Neuronal stem cell (in vitro differentiated cells): ENCODE measurements around the gene TRPV4.
A peak's percentile ranks its signal among the peaks of the same experiment; 100 is the strongest.

Source experiments
- DNase-seq: peaks from one replicate; pipeline ENCODE4 v3.0.0-alpha.2; 2013; ENCODE audit warnings: low spot score
- H2AFZ ChIP-seq: one replicate; pipeline ENCODE4 v1.6.1; 2013; ENCODE audit warnings: mild to moderate bottlenecking, low read length, inconsistent platforms
- H2AK5ac ChIP-seq: 2 replicates; pipeline ENCODE4 v1.6.1; 2013; ENCODE audit warnings: low read depth, mild to moderate bottlenecking, inconsistent platforms, low read length, moderate library complexity, mixed read lengths
- H2BK120ac ChIP-seq: 2 replicates; pipeline ENCODE4 v1.6.1; 2013; ENCODE audit warnings: low read depth, mild to moderate bottlenecking, inconsistent platforms, low read length, moderate library complexity, mixed read lengths
- H2BK12ac ChIP-seq: one replicate; pipeline ENCODE4 v1.6.1; 2013; ENCODE audit warnings: low read length, inconsistent platforms
- H2BK15ac ChIP-seq: 2 replicates; pipeline ENCODE4 v1.6.1; 2013; ENCODE audit warnings: mild to moderate bottlenecking, low read length, inconsistent platforms, mixed read lengths
- H2BK5ac ChIP-seq: one replicate; pipeline ENCODE4 v1.6.1; 2013; ENCODE audit warnings: inconsistent platforms, mild to moderate bottlenecking, low read length, moderate library complexity
- H3K14ac ChIP-seq: one replicate; pipeline ENCODE4 v1.6.1; 2013; ENCODE audit warnings: low read length, inconsistent platforms
- H3K18ac ChIP-seq: 2 replicates; pipeline ENCODE4 v1.6.1; 2013; ENCODE audit warnings: low read length, inconsistent platforms
- H3K23ac ChIP-seq: 2 replicates; pipeline ENCODE4 v1.6.1; 2013; ENCODE audit warnings: low read depth, mild to moderate bottlenecking, mixed read lengths, low read length, inconsistent platforms; ENCODE audit not compliant: poor library complexity
- H3K27ac ChIP-seq: replicated peaks from 3 replicates; pipeline ENCODE4 v1.5.1; 2013; ENCODE audit warnings: low read length, inconsistent platforms
- H3K27me3 ChIP-seq, 3 experiments: 2 replicates each; pipeline ENCODE4 v1.6.1; 2013; ENCODE audit warnings: low read length in 3 of 3, mild to moderate bottlenecking in 2 of 3, inconsistent platforms in 1 of 3, low read depth in 1 of 3, mixed read lengths in 1 of 3, moderate library complexity in 1 of 3; ENCODE audit not compliant: control insufficient read depth in 3 of 3, insufficient read depth in 3 of 3
- H3K36me3 ChIP-seq, 2 donors: replicated peaks in 1 of 2; 2 replicates each; pipeline ENCODE4 v1.6.1; 2013; ENCODE audit warnings: low read length in 2 of 2; ENCODE audit not compliant: control insufficient read depth in 2 of 2, insufficient read depth in 2 of 2
- H3K4ac ChIP-seq: 2 replicates; pipeline ENCODE4 v1.6.1; 2013; ENCODE audit warnings: inconsistent platforms, mild to moderate bottlenecking, low read length, moderate library complexity
- H3K4me1 ChIP-seq, 2 donors: 1 replicate in 1 of 2; 2 replicates in 1 of 2; pipeline ENCODE4 v1.6.1; 2013; ENCODE audit warnings: low read length in 2 of 2, low read depth in 1 of 2; ENCODE audit not compliant: control insufficient read depth in 2 of 2, insufficient read depth in 1 of 2
- H3K4me2 ChIP-seq: one replicate; pipeline ENCODE4 v1.6.1; 2013; ENCODE audit warnings: mild to moderate bottlenecking, low read length, inconsistent platforms; ENCODE audit not compliant: insufficient read depth, poor library complexity, severe bottlenecking
- H3K4me3 ChIP-seq, 2 donors: 2 replicates each; pipeline ENCODE4 v1.5.1; 2013; ENCODE audit warnings: low read length in 2 of 2, mild to moderate bottlenecking in 2 of 2, inconsistent platforms in 1 of 2, moderate library complexity in 1 of 2
- H3K79me1 ChIP-seq: one replicate; pipeline ENCODE4 v1.6.1; 2013; ENCODE audit warnings: low read depth, mild to moderate bottlenecking, inconsistent platforms, low read length, moderate library complexity
- H3K9ac ChIP-seq: one replicate; pipeline ENCODE4 v1.6.1; 2013; ENCODE audit warnings: mild to moderate bottlenecking, low read depth, low read length, inconsistent platforms; ENCODE audit not compliant: poor library complexity
- H3K9me3 ChIP-seq, 2 donors: replicated peaks in 1 of 2; 2 replicates each; pipeline versions ENCODE3 to v1.6.1; 2013; ENCODE audit warnings: low read length in 2 of 2, mild to moderate bottlenecking in 2 of 2, inconsistent platforms in 1 of 2, low read depth in 1 of 2, mixed read lengths in 1 of 2, moderate library complexity in 1 of 2; ENCODE audit not compliant: control insufficient read depth in 2 of 2, insufficient read depth in 1 of 2
- H4K8ac ChIP-seq: one replicate; pipeline ENCODE4 v1.6.1; 2013; ENCODE audit warnings: low read depth, mild to moderate bottlenecking, inconsistent platforms, low read length, moderate library complexity
- H4K91ac ChIP-seq: one replicate; pipeline ENCODE4 v1.6.1; 2013; ENCODE audit warnings: low read length, low read depth, mild to moderate bottlenecking, inconsistent platforms; ENCODE audit not compliant: poor library complexity
- WGBS, 2 donors: extraction: QIAGEN DNeasy Blood & Tissue Kit; methylation state at CpG; one replicate each; pipeline ENCODE4 v1.1.7; 2013; ENCODE audit warnings: missing lambda C conversion rate in 2 of 2, mixed read lengths in 1 of 2; ENCODE audit not compliant: insufficient read length in 2 of 2, insufficient replicate concordance in 1 of 2; ENCODE audit errors: extremely low coverage in 2 of 2; 5-methylcytosine and 5-hydroxymethylcytosine counted together

TRPV4 gene

DNA sequence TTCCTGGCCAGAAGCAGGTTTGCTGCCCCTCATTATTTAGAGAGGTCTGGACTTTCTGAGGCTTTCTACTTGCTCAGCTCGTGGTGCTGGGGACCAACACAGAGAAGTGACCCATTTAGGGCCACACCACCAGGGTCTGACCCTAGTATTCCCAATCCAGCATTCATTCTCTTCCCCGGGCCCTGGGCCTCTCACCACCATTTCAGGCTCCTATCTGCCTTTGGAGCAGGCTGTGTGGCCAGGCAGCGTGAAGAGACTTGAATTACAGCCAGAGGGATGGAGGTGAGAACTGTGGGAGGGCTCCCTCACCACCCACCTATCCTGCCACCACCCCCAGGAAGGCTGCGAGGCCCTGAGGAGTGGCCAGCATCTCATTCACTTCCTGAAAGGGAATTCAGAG, 95.0 kb downstream of the TRPV4 start:
- no peak overlapping the region for H3K9ac ChIP-seq
- H4K91ac ChIP-seq = no peak overlapping the region
- no peak overlapping the region for H3K18ac ChIP-seq
- no peak overlapping the region for H4K8ac ChIP-seq
- no peaks in the 10 kb centered on the region for H3K36me3 ChIP-seq
- H2BK5ac ChIP-seq = no peak overlapping the region
- DNase-seq = no peak
- peak overlapping the region; percentile 11 for H2AK5ac ChIP-seq
- no peak overlapping the region for H3K14ac ChIP-seq
- no peak overlapping the region for H3K23ac ChIP-seq
- no peak overlapping the region for H3K4me3 ChIP-seq
- no peak overlapping the region for H3K4me2 ChIP-seq
- H3K27ac ChIP-seq = no peak overlapping the region
- H3K27me3 ChIP-seq = peaks cover 0 to 11% (median 0%) of the 10 kb centered on the region in 3 experiments
- H3K4me1 ChIP-seq = peaks cover 11 to 35% of the 10 kb centered on the region in 2 donors
- no peak overlapping the region for H2BK120ac ChIP-seq
- H2BK12ac ChIP-seq = no peak overlapping the region
- no peak overlapping the region for H2AFZ ChIP-seq
- no peaks in the 10 kb centered on the region for H3K9me3 ChIP-seq
- no CpG with 5 or more reads among the region's 4 CpGs for WGBS, 2 donors
- H3K4ac ChIP-seq = no peak overlapping the region
- peaks cover 10% of the 10 kb centered on the region for H3K79me1 ChIP-seq
- no peak overlapping the region for H2BK15ac ChIP-seq

DNA sequence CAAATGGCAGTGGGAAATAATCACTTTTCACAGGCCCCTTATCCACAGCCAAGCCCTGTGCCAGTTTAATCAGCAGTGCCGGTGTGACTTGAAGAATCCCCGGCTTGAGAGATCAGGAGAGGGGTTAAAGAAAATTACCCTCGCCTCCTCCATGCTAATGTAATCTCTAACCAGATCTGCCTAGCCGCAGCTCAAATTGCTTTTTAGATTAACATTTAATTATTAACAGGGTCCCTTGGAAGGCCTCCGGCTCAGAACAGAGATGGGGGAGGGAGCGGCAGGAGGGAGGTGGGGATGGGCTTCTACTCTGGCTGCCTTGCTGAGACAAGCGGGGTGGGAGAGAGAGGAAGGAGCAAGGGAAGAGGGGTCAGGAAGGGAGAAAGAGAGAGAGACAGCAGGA, 95.6 kb downstream of the TRPV4 start:
- H3K4me2 ChIP-seq = no peak overlapping the region
- H2BK12ac ChIP-seq = no peak overlapping the region
- no peak overlapping the region for H3K4ac ChIP-seq
- H4K91ac ChIP-seq = no peak overlapping the region
- H3K27ac ChIP-seq = no peak overlapping the region
- WGBS, 2 donors = no CpG with 5 or more reads among the region's 7 CpGs
- H2BK120ac ChIP-seq = no peak overlapping the region
- H3K79me1 ChIP-seq = peaks cover 10% of the 10 kb centered on the region
- H3K18ac ChIP-seq = no peak overlapping the region
- no peak overlapping the region for H3K14ac ChIP-seq
- no peak overlapping the region for H2BK5ac ChIP-seq
- no peak overlapping the region for H3K23ac ChIP-seq
- no peak overlapping the region for H2AFZ ChIP-seq
- DNase-seq = no peak
- no peak overlapping the region for H4K8ac ChIP-seq
- H2BK15ac ChIP-seq = no peak overlapping the region
- peaks cover 0 to 15% (median 0%) of the 10 kb centered on the region in 3 experiments for H3K27me3 ChIP-seq
- peaks cover 14 to 35% of the 10 kb centered on the region in 2 donors for H3K4me1 ChIP-seq
- no peak overlapping the region for H3K4me3 ChIP-seq
- H2AK5ac ChIP-seq = no peak overlapping the region
- no peak overlapping the region for H3K9ac ChIP-seq
- H3K9me3 ChIP-seq = no peaks in the 10 kb centered on the region
- no peaks in the 10 kb centered on the region for H3K36me3 ChIP-seq

DNA sequence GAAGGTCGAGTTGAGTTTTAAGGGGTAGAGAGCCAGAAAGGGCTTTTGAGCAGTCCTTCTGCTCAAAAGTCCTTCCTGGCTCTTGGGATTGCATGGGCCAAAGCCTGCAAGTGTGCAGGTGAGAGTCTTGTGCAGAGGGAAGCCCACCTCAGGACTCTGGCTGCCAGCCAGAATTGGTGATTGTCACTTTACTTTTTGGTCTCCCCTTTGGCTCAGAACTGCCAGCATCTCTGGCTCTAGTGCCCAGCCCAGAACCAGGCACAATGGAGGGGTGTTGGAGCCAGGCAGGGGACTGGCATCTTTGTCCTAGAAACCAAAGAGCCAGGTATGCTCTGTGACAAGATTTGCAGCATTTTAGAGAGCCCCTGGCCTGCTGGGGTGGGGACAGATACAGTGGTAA, 96.1 kb downstream of the TRPV4 start:
- no peak overlapping the region for H3K4ac ChIP-seq
- H3K4me1 ChIP-seq = peaks cover 16 to 38% of the 10 kb centered on the region in 2 donors
- H3K4me2 ChIP-seq = no peak overlapping the region
- H2BK12ac ChIP-seq = no peak overlapping the region
- H3K27me3 ChIP-seq = peaks cover 0 to 16% (median 0%) of the 10 kb centered on the region in 3 experiments
- no peak overlapping the region for H3K14ac ChIP-seq
- no peak overlapping the region for H2BK5ac ChIP-seq
- H3K4me3 ChIP-seq = no peak overlapping the region
- no peak overlapping the region for H4K91ac ChIP-seq
- H4K8ac ChIP-seq = no peak overlapping the region
- no CpG with 5 or more reads among the region's 1 CpG for WGBS, 2 donors
- no peak overlapping the region for H2BK15ac ChIP-seq
- no peak overlapping the region for H2BK120ac ChIP-seq
- no peak overlapping the region for H3K23ac ChIP-seq
- H3K9me3 ChIP-seq = no peaks in the 10 kb centered on the region
- no peak overlapping the region for H2AFZ ChIP-seq
- H3K18ac ChIP-seq = no peak overlapping the region
- no peak overlapping the region for H2AK5ac ChIP-seq
- H3K36me3 ChIP-seq = no peaks in the 10 kb centered on the region
- peaks cover 10% of the 10 kb centered on the region for H3K79me1 ChIP-seq
- no peak for DNase-seq
- H3K27ac ChIP-seq = no peak overlapping the region
- H3K9ac ChIP-seq = no peak overlapping the region

DNA sequence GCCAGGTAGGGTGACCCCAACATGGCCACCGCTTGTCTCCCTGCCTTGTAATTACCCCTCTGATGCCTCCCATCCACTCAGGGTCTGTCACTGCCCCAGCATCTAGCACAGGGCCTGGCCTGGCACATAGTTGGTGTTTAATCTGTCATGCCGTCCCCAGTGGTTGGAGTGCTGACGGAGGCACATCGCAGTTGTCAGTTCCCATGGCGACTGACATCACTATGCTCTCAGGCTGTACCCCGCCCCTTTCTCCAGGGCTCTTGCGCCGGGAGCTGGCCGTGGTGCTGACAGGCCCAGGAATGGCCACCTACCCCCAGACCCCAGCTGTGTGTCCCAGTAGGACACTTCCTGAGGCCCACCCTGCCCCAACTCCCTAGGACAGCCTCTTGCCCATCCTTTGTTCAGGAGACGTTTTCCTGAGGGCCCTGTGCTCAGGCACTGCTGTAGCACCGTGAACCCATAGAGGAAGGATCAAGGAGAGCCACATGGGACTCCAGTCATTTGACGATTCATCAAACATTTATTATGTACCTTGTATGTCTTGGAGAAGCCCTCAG, 96.6 kb downstream of the TRPV4 start:
- Histone ChIP-seq H3K4ac (no peak overlapping the region), H3K4me2 (no peak overlapping the region), H4K8ac (no peak overlapping the region), H3K4me3 (no peak overlapping the region), H2AFZ (no peak overlapping the region), H2BK12ac (no peak overlapping the region), H3K9ac (no peak overlapping the region), H3K27ac (no peak overlapping the region), H3K18ac (peak overlapping the region; percentile 3), H3K27me3 (peaks cover 0 to 20% (median 0%) of the 10 kb centered on the region in 3 experiments), H2BK5ac (no peak overlapping the region), H2BK15ac (no peak overlapping the region), H3K9me3 (no peaks in the 10 kb centered on the region), H2BK120ac (no peak overlapping the region), H3K14ac (no peak overlapping the region), H4K91ac (no peak overlapping the region), H3K4me1 (peaks cover 16 to 39% of the 10 kb centered on the region in 2 donors), H2AK5ac (no peak overlapping the region), H3K23ac (peak overlapping the region; percentile 14), H3K36me3 (no peaks in the 10 kb centered on the region), H3K79me1 (peaks cover 7% of the 10 kb centered on the region)
- DNase-seq = peak; percentile 83
- no CpG with 5 or more reads among the region's 12 CpGs for WGBS, 2 donors
